Astrocyte (in vitro differentiated cells and primary cell): ENCODE measurements around the gene TMPRSS3.

Experiments
- CTCF ChIP-seq: IDR thresholded peaks from 2 replicates; pipeline ENCODE4 v1.5.1; 2011; ENCODE audit warnings: low read depth, mild to moderate bottlenecking, inconsistent platforms, low read length, moderate library complexity; ENCODE audit not compliant: insufficient read depth
- EZH2 ChIP-seq: IDR thresholded peaks from 2 replicates; pipeline ENCODE4 v1.6.1; 2012; ENCODE audit warnings: mild to moderate bottlenecking, low read length, inconsistent platforms; ENCODE audit not compliant: insufficient read depth

DNA sequence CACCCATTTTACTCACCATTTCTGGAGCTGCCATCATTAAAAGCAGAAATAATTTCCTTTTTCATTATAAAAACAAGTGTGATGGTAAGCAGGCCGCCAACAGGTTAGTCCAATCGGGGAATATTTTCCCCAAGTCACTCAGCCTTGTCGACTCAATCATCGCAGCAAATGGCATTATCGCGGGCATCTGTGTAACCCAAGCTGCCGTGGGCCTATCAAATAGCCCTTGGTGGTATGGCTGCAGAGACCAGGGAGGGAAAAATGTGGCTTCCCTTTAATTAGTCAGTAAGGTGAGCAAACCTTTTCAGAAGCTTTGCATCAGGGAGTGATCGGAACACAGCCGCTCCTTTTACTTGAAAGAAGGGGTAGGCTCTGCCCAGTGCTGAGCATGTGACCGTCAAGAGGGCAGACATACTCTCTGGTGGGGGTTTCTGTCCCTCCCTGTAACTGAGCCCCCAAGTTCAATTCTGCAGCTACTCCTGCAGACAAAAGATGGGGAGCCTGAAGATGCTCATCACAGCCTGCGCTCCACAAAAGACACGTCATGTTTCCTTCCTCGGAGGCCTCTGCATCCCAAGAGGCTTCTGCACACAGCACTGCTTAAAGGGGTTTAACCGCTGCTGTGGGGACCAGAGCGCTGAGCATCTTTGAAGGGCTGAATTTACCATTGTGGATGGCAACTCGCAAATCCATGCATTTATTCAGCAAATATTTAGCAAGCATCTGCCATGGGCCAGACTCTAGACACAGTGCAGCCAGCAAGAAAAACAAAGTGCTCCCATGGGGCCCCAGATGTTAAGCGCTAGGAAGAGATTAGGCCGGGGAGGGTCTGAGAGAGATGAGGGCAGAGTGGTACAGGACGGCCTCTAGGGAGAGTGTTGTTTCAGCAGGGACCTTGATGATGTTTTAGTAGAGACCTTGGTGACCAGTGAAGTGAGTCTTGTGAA, 1.2 kb upstream of the TMPRSS3 start:
- TF ChIP-seq CTCF (no peak), EZH2 (no peak)
